BLaER1 treated with 17β-estradiol and CSF1 and Interleukin-3, amounts not matched to agents 10 nM and 100 nM (cell line): ENCODE data around the gene DDX56.

Experiments used
- H3K27ac ChIP-seq, 11 experiments: shearing (Covaris generic); formaldehyde crosslinking; 2 replicates each; pipeline ENCODE4 v1.8.1; 2022
- H3K27me3 ChIP-seq, 11 experiments: shearing (Covaris generic); formaldehyde crosslinking; 2 replicates each; pipeline ENCODE4 v1.8.1; 2022
- H3K36me3 ChIP-seq, 11 experiments: shearing (Covaris generic); formaldehyde crosslinking; 2 replicates each; pipeline ENCODE4 v1.8.1; 2022
- H3K4me1 ChIP-seq, 10 experiments: shearing (Covaris generic); formaldehyde crosslinking; 2 replicates each; pipeline ENCODE4 v1.8.1; 2022
- H3K4me2 ChIP-seq, 11 experiments: shearing (Covaris generic); formaldehyde crosslinking; 2 replicates each; pipeline ENCODE4 v1.8.1; 2022
- H3K4me3 ChIP-seq, 10 experiments: shearing (Covaris generic); formaldehyde crosslinking; 2 replicates each; pipeline ENCODE4 v1.8.1; 2022
- H3K9ac ChIP-seq, 11 experiments: shearing (Covaris generic); formaldehyde crosslinking; 2 replicates each; pipeline ENCODE4 v1.8.1; 2022
- H3K9me3 ChIP-seq, 11 experiments: shearing (Covaris generic); formaldehyde crosslinking; replicated peaks in 1 of 11; 2 replicates each; pipeline ENCODE4 v1.8.1; 2022
- H4K20me1 ChIP-seq, 11 experiments: shearing (Covaris generic); formaldehyde crosslinking; 2 replicates each; pipeline ENCODE4 v1.8.1; 2022
- Cebpa-rat ChIP-seq, 11 experiments: shearing (Covaris generic); IDR thresholded peaks; 2 replicates each; pipeline ENCODE4 v1.8.1; 2022

The DDX56 gene

DNA sequence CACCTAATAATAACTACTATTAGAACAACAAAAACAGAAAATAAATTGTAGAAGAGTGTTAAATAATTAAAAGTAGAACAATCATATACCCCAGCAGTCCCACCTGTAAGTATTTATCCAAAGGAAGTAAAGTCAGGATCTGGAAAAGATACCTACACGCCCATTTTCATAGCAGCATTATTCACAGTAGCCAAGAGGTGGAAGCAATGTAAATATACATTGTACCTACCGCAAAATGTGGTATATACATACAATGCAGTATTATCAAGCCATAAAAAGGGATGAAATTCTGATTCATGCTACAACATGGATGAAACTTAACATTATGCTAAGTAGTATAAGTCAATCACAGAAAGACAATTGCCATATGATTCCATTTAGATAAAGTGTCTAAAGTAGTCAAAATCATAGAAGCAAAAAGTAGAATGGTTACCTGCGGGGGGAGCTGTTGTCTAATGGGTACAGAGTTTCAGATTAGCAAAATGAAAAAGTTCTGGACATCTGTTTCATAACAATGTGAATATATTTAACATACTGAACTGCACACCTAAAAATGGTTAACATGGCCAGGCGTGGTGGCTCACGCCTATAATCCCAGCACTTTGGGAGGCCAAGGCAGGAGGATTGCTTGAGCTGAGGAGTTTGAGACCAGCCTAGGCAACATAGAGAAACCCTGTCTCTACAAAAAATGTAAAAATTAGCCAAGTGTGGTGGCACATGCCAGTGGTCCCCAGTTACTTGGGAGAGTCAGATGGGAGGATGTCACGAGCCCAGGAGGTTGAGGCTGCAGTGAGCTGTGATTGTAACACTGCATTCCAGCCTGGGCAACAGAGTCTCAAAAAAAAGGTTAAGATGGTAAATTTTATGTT, 14.4 kb upstream of the DDX56 start:
- Histone ChIP-seq H3K4me3 (no peak overlapping the region), H3K4me2 (peak overlapping the region in 3 of 11 experiments; percentile 11 to 41 (median 15); a peak in 2 of 22 replicates), H3K4me1 (peaks cover 2 to 12% (median 6%) of the 10 kb centered on the region in 10 experiments), H3K9me3 (no peaks in the 10 kb centered on the region), H3K27ac (peak overlapping the region in 1 of 11 experiments; percentile 14; a peak in 1 of 22 replicates), H3K36me3 (no peaks in the 10 kb centered on the region), H4K20me1 (no peaks in the 10 kb centered on the region), H3K9ac (peak overlapping the region in 5 of 11 experiments; percentile 7 to 46 (median 23); a peak in 4 of 22 replicates), H3K27me3 (no peaks in the 10 kb centered on the region)
- TF ChIP-seq Cebpa-rat (IDR thresholded peaks at IDR 0.05) = no peak

DNA sequence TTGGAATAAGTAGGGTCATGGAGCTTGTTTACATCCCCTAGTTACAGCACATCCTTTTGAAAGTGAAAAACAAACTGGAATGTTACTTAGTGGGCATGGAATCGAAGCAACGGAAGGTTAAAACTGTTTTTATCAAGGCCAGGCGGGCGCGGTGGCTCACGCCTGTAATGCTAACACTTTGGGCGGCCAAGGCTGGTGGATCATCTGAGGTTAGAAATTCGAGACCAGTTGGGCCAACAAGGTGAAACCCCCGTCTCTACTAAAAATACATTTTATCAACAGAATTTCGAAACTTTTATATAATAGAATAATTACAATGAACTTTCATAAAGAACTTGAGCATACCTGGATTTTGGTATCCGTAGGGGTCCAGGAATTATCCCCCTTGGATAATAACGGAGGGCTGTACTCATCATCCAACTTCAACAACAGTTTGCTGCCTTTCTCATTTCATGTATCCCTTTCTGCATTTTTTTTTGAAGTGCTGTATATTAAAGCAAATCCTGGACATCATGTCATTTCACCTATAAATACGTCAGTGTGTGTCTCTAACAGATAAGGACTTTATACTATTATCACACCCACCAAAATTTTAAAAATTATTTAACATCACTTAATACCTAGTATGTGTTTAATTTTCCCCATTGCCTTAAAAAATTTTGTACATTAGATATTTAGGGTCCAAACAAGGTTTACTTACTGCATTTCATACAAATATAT, 9.6 kb upstream of the DDX56 start:
- Histone ChIP-seq H3K9me3 (no peaks in the 10 kb centered on the region), H3K27ac (peak overlapping the region in 8 of 11 experiments; percentile 77 to 91 (median 88); a peak in 11 of 22 replicates), H3K4me2 (peak overlapping the region; percentile 81 to 97 (median 90)), H4K20me1 (peaks cover 0 to 33% (median 0%) of the 10 kb centered on the region in 11 experiments; a peak in 9 of 22 replicates), H3K27me3 (no peaks in the 10 kb centered on the region), H3K4me3 (peak overlapping the region; percentile 79 to 99 (median 90); a peak in 19 of 20 replicates), H3K9ac (peak overlapping the region; percentile 87 to 96 (median 93); a peak in 19 of 22 replicates), H3K36me3 (peaks cover 20 to 31% (median 28%) of the 10 kb centered on the region in 11 experiments), H3K4me1 (peaks cover 26 to 35% (median 31%) of the 10 kb centered on the region in 10 experiments)
- no peak for TF ChIP-seq Cebpa-rat (IDR thresholded peaks at IDR 0.05)

DNA sequence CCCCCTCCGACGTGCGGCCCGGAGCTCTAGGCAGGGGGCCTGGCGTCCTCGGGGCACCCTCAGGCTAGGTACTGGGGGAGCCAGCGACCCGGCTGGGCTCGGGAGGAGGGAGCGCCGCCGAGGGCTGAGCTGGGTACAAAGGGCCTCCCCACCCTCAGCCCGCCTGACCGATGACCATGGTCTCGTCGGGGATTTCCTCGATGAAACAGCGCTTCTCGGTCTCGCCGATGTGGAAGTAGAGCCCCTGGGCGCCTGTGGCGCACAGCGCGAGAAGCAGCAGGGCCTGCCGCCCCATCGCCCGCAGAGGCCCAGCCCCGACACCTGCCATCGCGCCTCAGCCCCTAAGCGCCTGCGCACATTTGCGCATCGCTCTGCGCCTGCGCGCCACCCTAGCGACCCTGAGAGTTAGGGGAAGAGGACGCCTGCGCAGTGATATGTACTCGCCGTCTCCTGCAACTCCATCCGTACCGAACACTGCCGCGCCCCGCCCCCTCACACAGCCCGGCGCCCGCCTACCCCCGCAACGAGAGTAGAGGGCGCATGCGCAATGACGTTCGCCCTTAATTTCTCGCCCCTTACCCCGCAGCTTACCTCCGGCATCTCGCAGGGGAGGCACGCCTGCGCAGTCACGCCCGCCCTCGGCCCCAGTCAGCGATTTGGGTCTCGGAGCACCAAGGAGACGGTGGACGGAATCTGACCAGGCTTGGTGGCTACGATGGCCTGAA, 8.3 kb upstream of the DDX56 start, which contains the start of gene TMED4:
TSS of gene TMED4 (minus strand) at position 353 of the 725 bp plus-strand sequence. CDS start at position 328, 25 bp downstream.
- TF ChIP-seq Cebpa-rat (IDR thresholded peaks at IDR 0.05) = no peak
- Histone ChIP-seq H3K4me3 (peak within 1 kb of the TSS; percentile 79 to 99 (median 90)), H3K27me3 (no peaks in the 10 kb centered on the region), H3K36me3 (peaks cover 25 to 44% (median 37%) of the 10 kb centered on the region in 11 experiments), H3K27ac (peak within 1 kb of the TSS; percentile 80 to 93 (median 89)), H3K4me2 (peak within 1 kb of the TSS; percentile 93 to 99 (median 96)), H3K4me1 (peaks cover 26 to 32% (median 30%) of the 10 kb centered on the region in 10 experiments), H3K9ac (peak within 1 kb of the TSS; percentile 87 to 96 (median 93)), H4K20me1 (peaks cover 0 to 37% (median 0%) of the 10 kb centered on the region in 11 experiments; a peak in 9 of 22 replicates), H3K9me3 (no peaks in the 10 kb centered on the region)

DNA sequence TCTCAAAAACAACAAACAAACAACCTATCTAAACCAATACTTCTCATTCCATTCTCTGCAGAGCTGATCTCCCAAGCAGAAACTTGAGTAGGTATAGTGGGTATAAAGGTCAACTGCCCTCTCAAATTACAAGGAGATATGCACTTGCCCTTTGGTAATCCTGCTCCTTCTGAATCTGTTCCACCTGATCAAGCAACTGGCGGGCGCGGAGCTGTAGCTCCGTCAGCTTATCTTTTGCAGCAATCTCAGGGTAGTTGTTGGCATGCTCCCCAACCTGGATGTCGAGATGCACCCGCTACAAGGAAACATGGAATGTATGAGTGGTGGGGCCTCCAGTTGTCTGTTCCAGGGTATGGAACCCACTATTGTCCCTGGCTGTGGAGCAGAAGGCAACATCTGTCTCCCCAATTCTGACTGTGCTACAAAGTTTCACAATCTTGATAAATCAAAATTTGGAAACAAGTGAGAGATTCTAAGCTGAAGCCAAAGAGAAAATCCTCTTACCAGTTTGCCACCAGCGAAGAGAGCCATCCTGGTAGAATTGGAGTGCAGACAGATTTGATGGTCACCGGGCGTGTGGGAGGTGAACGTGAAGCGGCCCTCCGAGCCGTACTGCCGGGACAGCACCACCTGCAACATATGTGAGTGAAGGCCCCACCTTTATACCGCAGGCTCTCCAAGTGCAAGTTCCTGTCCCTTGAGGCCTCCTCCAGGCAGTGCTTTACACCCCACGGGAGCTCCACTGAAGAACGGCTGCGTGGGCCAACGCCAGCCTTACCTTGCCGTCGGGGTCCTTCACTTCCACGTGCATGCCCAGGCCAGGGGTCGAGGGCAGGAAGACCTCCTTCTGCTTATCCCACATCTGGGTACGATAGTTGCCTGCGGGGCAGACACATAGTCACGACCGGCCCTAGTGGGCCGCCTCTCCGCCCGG, 7.5 kb upstream of the DDX56 start:
- TF ChIP-seq Cebpa-rat (IDR thresholded peaks at IDR 0.05) = no peak
- H3K4me1 ChIP-seq = peaks cover 26 to 32% (median 30%) of the 10 kb centered on the region in 10 experiments

DNA sequence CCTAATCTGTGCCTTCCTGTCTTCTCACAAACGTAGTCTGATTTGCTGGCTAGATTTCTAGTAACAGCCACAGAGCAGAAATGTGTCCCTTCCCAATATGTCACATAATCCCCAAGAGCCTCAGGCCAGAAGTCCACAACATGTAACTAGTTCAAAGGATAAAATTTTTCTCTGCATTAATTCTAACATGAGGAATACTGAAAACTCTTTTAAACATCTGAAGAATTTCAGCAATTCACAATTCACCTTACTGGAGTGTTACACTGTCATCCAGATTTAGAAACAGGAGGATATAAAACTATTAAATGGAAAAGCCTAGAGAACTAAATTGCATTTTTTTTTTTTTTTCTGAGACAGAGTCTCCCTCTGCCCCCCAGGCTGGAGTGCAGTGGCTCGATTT, 2.5 kb upstream of the DDX56 start:
- Histone ChIP-seq H3K36me3 (peaks cover 58 to 83% (median 69%) of the 10 kb centered on the region in 11 experiments), H3K9me3 (no peaks in the 10 kb centered on the region), H3K4me3 (no peak overlapping the region), H3K27me3 (no peaks in the 10 kb centered on the region), H4K20me1 (peaks cover 0 to 51% (median 12%) of the 10 kb centered on the region in 11 experiments; a peak in 11 of 22 replicates), H3K27ac (no peak overlapping the region; a peak in 1 of 22 replicates), H3K4me1 (peaks cover 44 to 51% (median 48%) of the 10 kb centered on the region in 10 experiments), H3K4me2 (no peak overlapping the region), H3K9ac (no peak overlapping the region)
- TF ChIP-seq Cebpa-rat (IDR thresholded peaks at IDR 0.05) = no peak

More for the DNA sequence above, 7.5 kb upstream of the DDX56 start:
- peaks cover 0 to 37% (median 0%) of the 10 kb centered on the region in 11 experiments; a peak in 9 of 22 replicates for H4K20me1 ChIP-seq
- H3K36me3 ChIP-seq = peaks cover 28 to 52% (median 42%) of the 10 kb centered on the region in 11 experiments
- H3K4me2 ChIP-seq = peak overlapping the region; percentile 90 to 99 (median 94)
- peak overlapping the region; percentile 80 to 93 (median 89) for H3K27ac ChIP-seq
- H3K4me3 ChIP-seq = peak overlapping the region; percentile 79 to 99 (median 90)
- H3K27me3 ChIP-seq = no peaks in the 10 kb centered on the region
- H3K9ac ChIP-seq = peak overlapping the region; percentile 87 to 96 (median 93)
- H3K9me3 ChIP-seq = no peaks in the 10 kb centered on the region

DNA sequence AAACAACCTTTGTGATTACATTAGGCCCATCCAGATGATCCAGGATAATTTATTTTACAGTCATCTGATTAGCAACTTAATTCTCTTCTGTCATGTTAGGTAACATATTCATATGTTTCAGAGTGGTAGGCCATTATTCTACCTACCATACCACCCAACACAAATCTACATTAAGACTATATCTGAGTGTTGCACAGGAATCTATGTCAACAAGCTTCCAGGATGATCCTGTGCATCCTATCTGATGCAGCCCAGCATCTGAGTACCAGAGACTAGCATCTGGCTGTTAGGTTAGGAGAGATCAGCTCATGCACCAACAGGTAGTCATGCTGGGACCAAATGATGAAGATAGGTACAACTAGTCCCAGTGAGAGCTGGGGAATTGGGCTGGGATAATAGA, 1.3 kb upstream of the DDX56 start:
- Histone ChIP-seq H3K4me1 (peaks cover 33 to 40% (median 36%) of the 10 kb centered on the region in 10 experiments), H3K36me3 (peaks cover 63 to 83% (median 72%) of the 10 kb centered on the region in 11 experiments), H3K9ac (peak overlapping the region; percentile 84 to 96 (median 94); a peak in 18 of 22 replicates), H3K4me2 (peak overlapping the region; percentile 87 to 98 (median 93)), H3K27ac (peak overlapping the region in 4 of 11 experiments; percentile 84 to 95 (median 92); a peak in 3 of 22 replicates), H3K9me3 (no peaks in the 10 kb centered on the region), H3K27me3 (no peaks in the 10 kb centered on the region), H3K4me3 (peak overlapping the region; percentile 71 to 98 (median 87); a peak in 15 of 20 replicates), H4K20me1 (peaks cover 0 to 51% (median 22%) of the 10 kb centered on the region in 11 experiments; a peak in 16 of 22 replicates)
- no peak for TF ChIP-seq Cebpa-rat (IDR thresholded peaks at IDR 0.05)

DNA sequence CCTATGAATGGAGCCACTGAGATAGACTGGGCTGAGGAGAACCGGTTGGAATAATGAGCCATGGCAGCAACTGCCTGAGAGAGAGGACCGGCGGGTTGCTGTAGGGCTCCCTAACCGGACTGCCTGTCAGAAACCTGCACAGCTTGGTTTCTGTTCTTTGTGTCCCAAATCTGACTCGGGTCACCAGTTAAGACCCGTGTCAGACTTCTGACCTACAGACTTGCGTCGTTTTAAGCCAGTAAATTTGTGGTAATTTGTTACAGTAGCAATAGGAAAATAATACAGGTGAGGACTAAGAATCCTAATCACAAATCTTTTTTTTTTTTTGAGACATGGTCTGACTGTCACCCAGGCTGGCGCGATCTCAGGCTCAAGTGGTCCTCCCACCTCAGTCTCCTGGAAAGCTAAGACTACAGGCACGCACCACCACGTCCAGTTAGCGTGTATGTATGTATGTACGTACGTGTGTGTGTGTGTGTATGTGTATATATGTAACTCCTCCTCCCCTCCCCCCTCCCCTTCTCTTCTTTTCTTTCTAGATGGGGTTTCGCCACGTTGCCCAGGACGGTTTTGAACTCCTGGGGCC, 672 bp upstream of the DDX56 start:
- Histone ChIP-seq H3K4me1 (peaks cover 27 to 33% (median 29%) of the 10 kb centered on the region in 10 experiments), H3K27me3 (no peaks in the 10 kb centered on the region), H4K20me1 (peaks cover 4 to 52% (median 29%) of the 10 kb centered on the region in 11 experiments; a peak in 17 of 22 replicates), H3K9ac (peak overlapping the region; percentile 84 to 96 (median 94)), H3K9me3 (no peaks in the 10 kb centered on the region), H3K27ac (peak overlapping the region; percentile 62 to 95 (median 92)), H3K4me2 (peak overlapping the region; percentile 87 to 98 (median 93)), H3K4me3 (peak overlapping the region; percentile 71 to 98 (median 87)), H3K36me3 (peaks cover 63 to 83% (median 72%) of the 10 kb centered on the region in 11 experiments)
- TF ChIP-seq Cebpa-rat (IDR thresholded peaks at IDR 0.05) = no peak
